HEK293 (cell line): ENCODE data around the gene MSL2.

Experiments
- KLF1 ChIP-seq: fragments of 450-650 bp; formaldehyde crosslinking; IDR thresholded peaks from 2 replicates; pipeline ENCODE4 v1.5.1; 2016; ENCODE audit warnings: missing biosample characterization, missing genetic modification characterization
- MZF1 ChIP-seq: fragments of 450-650 bp; formaldehyde crosslinking; IDR thresholded peaks from 2 replicates; pipeline ENCODE4 v1.5.1; 2017; ENCODE audit warnings: missing biosample characterization, missing genetic modification characterization, borderline replicate concordance
- SETDB1 ChIP-seq: IDR thresholded peaks from one replicate; pipeline ENCODE4 v1.6.1; 2017; ENCODE audit warnings: mild to moderate bottlenecking, low read length, moderate library complexity, mixed read lengths; ENCODE audit not compliant: insufficient read length
- YY1 ChIP-seq: fragments of 450-650 bp; formaldehyde crosslinking; IDR thresholded peaks from 2 replicates; pipeline ENCODE4 v1.5.1; 2018; ENCODE audit warnings: missing biosample characterization, missing genetic modification characterization
- ZBTB8A ChIP-seq: fragments of 450-650 bp; formaldehyde crosslinking; IDR thresholded peaks from 2 replicates; pipeline ENCODE4 v1.5.1; 2016; ENCODE audit warnings: missing biosample characterization, missing genetic modification characterization
- ZIC2 ChIP-seq: fragments of 450-650 bp; formaldehyde crosslinking; IDR thresholded peaks from 2 replicates; pipeline ENCODE4 v1.5.1; 2016; ENCODE audit warnings: missing biosample characterization, missing genetic modification characterization
- ZNF324 ChIP-seq: fragments of 450-650 bp; formaldehyde crosslinking; IDR thresholded peaks from 2 replicates; pipeline ENCODE4 v1.5.1; 2016; ENCODE audit warnings: missing biosample characterization, missing genetic modification characterization
- ZNF501 ChIP-seq: fragments of 450-650 bp; formaldehyde crosslinking; IDR thresholded peaks from 2 replicates; pipeline ENCODE4 v1.5.1; 2016; ENCODE audit warnings: missing biosample characterization, missing genetic modification characterization
- ZNF837 ChIP-seq: fragments of 450-650 bp; formaldehyde crosslinking; IDR thresholded peaks from 2 replicates; pipeline ENCODE4 v1.5.1; 2016; ENCODE audit warnings: missing biosample characterization, missing genetic modification characterization
- TF ChIP-seq, protein P1 (sequence below): fragments of 450-650 bp; formaldehyde crosslinking; IDR thresholded peaks from 2 replicates; pipeline ENCODE4 v1.5.1; 2016; ENCODE audit warnings: missing biosample characterization, missing genetic modification characterization
- TF ChIP-seq, protein P2 (sequence below): fragments of 450-650 bp; formaldehyde crosslinking; IDR thresholded peaks from 2 replicates; pipeline ENCODE4 v1.5.1; 2016; ENCODE audit warnings: missing biosample characterization, missing genetic modification characterization

DNA sequence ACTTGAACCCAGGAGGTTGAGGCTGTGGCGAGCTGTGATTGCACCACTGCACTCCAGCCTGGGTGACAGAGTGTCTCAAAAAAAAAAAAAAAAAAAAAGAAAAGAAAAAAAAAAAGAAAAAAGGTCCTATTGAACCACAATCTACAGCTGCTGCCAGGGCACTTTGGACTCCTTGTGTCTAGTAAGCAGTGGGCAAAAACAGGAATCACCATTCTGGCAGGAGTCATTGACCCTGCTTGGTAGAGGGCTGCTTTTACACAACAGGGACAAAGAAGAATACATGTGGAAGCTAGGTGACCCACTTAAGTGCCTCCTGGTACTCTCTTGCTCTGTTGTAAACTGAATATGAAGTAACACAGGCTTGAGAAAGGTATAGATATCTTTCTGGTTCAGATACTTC is 39.4 kb upstream of the MSL2 start:
- TF ChIP-seq, protein P1, sequence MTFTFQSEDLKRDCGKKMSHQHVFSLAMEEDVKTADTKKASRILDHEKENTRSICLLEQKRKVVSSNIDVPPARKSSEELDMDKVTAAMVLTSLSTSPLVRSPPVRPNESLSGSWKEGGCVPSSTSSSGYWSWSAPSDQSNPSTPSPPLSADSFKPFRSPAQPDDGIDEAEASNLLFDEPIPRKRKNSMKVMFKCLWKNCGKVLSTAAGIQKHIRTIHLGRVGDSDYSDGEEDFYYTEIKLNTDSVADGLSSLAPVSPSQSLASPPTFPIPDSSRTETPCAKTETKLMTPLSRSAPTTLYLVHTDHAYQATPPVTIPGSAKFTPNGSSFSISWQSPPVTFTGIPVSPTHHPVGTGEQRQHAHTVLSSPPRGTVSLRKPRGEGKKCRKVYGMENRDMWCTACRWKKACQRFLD (tag by site-specific recombination), result no peak
- TF ChIP-seq KLF1, result no peak
- TF ChIP-seq, protein P2, sequence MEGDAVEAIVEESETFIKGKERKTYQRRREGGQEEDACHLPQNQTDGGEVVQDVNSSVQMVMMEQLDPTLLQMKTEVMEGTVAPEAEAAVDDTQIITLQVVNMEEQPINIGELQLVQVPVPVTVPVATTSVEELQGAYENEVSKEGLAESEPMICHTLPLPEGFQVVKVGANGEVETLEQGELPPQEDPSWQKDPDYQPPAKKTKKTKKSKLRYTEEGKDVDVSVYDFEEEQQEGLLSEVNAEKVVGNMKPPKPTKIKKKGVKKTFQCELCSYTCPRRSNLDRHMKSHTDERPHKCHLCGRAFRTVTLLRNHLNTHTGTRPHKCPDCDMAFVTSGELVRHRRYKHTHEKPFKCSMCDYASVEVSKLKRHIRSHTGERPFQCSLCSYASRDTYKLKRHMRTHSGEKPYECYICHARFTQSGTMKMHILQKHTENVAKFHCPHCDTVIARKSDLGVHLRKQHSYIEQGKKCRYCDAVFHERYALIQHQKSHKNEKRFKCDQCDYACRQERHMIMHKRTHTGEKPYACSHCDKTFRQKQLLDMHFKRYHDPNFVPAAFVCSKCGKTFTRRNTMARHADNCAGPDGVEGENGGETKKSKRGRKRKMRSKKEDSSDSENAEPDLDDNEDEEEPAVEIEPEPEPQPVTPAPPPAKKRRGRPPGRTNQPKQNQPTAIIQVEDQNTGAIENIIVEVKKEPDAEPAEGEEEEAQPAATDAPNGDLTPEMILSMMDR (tag by site-specific recombination), result no peak
- TF ChIP-seq ZNF501 (tag by site-specific recombination), result no peak
- TF ChIP-seq ZNF837 (tag by site-specific recombination), result no peak
- no peak for TF ChIP-seq ZIC2 (tag by site-specific recombination)
- TF ChIP-seq ZNF324 (tag by site-specific recombination), result no peak
- no peak for TF ChIP-seq ZBTB8A (tag by site-specific recombination)
- TF ChIP-seq MZF1, result no peak
- no peak for TF ChIP-seq SETDB1
- no peak for TF ChIP-seq YY1 (tag by site-specific recombination)
